Measurements from ENCODE around the gene DOK7.

The DOK7 gene

DNA sequence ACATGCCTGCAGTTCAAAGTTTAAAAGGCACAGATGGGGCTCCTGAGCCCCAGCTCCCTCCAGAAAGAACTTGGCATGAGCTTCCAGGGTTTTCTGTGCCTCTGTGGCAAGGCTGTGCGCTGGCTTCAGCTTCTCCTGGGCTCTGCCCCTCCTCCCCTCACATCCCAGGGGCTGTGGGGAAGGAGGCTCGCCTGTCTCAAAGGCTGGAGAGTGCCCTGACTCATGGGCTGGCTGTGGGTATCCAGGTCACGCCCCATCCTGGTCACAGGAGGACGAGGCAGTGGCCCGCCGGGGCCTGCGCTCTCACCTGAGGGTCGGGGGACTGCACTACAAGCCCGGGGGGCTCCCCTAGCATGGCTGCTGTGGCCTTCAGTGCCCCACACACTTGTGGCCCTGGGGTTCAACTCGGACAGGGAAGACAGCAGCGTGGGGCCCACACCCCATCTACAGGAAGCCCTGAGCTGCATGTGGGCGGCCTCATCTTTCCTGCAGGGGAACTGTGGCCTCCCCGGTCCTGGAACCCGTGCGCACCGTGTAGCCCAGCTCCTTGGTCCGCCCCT lies 51.2 kb downstream of the DOK7 start:
- TF ChIP-seq, protein P1, sequence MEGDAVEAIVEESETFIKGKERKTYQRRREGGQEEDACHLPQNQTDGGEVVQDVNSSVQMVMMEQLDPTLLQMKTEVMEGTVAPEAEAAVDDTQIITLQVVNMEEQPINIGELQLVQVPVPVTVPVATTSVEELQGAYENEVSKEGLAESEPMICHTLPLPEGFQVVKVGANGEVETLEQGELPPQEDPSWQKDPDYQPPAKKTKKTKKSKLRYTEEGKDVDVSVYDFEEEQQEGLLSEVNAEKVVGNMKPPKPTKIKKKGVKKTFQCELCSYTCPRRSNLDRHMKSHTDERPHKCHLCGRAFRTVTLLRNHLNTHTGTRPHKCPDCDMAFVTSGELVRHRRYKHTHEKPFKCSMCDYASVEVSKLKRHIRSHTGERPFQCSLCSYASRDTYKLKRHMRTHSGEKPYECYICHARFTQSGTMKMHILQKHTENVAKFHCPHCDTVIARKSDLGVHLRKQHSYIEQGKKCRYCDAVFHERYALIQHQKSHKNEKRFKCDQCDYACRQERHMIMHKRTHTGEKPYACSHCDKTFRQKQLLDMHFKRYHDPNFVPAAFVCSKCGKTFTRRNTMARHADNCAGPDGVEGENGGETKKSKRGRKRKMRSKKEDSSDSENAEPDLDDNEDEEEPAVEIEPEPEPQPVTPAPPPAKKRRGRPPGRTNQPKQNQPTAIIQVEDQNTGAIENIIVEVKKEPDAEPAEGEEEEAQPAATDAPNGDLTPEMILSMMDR (IDR thresholded peaks at IDR 0.05; ENCODE audit: borderline replicate concordance, insufficient read depth, low read depth, low read length), result no peak
- H3K4me3 ChIP-seq (ENCODE audit: low read depth, low read length), result no peak overlapping the region

DNA sequence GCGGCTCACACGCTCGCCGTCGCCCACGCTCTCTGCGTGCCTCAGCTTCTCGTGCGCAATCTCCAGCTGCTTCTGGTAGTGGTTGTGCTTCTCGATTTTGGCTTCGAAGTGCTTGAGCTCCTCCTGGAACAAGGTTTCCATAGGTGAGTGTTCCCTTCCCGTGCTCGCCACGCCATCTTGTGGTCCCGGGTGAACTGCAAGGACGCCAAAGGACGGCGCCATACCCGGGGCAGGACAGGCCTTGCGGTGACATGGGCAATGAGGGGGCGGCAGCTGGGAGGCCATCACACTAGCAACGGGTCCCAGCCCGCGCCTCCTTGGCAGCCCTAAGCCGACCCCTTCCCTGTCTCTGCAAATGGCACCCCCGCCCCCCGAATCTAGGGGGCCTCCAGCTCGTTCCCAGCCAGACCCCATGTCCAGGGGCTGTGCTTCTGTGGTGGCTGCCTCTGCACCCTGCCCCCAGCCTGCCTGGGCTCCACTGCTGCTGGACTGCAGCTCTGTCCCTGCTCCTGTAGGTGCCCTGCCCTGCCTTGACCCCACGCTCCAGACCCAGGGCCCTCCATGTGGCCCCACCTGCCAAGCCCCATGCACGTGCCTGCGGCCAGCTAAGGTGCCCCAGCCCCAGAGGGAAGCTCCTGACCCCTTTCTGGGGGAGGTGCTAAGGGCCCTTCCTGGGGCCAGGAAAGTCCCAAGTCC lies 51.8 kb downstream of the DOK7 start:
- TF ChIP-seq, protein P1 (IDR thresholded peaks at IDR 0.05; ENCODE audit: borderline replicate concordance, insufficient read depth, low read depth, low read length), result no peak

DNA sequence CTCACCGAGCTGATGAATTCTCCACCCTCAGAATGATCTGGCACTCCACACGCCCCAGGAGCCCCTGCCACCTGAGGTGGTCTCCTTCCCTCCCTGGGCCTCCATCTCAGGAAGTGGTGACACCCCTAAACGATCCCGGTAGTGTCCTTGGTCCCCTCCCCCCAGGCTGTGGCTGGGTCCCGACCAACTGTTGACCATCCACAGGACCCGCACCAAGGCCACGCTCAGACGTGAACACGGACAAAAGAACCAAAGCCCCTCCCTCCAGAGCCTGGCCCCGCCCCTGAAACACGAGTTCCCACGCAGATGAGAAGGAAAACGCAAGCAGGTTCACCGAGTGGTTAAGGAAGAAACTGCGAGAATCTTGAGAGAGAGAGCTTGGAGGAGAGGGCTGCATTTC lies 52.5 kb downstream of the DOK7 start:
- TF ChIP-seq, protein P1 (IDR thresholded peaks at IDR 0.05; ENCODE audit: borderline replicate concordance, insufficient read depth, low read depth, low read length), result no peak

More for the DNA sequence above, 51.8 kb downstream of the DOK7 start:
- no peak overlapping the region for H3K4me3 ChIP-seq (ENCODE audit: low read depth, low read length)

DNA sequence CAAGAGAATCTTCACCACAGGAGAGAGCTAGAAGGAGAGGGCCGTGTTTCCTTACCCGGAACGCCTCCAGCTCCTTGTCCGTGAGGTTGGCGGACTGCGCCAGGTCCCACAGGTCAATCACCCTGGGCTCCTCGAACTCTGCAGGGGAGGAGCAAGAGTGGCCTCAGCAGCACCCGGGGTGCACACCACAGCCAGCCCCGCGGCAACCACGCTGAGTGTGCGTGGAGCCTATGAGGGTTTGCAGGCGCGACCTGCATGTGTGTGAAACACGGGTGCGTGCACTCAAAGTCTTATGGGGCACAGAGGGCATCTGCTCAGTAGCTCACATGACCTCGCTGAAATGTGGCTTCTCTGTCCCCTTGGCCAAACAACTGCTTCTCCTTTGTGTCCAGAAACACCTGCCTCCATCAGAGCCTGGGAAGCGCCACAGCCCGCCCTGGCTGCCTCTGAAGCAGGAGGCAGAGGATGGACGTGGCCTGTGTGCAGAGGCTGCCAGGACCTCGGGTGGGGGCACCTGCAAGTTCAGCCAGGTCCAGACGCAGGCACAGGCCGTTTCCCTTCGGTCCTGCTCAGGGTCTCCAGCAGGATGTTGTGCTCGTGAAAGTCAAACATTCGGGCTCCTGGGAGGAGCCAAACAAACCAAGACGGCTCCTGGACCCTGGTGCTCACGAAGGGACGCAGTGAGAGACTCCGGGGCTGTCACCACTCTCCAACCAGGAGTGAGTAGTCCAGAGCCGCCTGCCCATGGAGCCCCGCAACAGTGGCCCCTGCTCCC lies 53.1 kb downstream of the DOK7 start:
- H3K4me3 ChIP-seq (ENCODE audit: low read depth, low read length), result no peak overlapping the region
- TF ChIP-seq, protein P1 (IDR thresholded peaks at IDR 0.05; ENCODE audit: borderline replicate concordance, insufficient read depth, low read depth, low read length), result no peak

More for the DNA sequence above, 52.5 kb downstream of the DOK7 start:
- H3K4me3 ChIP-seq (ENCODE audit: low read depth, low read length), result no peak overlapping the region

DNA sequence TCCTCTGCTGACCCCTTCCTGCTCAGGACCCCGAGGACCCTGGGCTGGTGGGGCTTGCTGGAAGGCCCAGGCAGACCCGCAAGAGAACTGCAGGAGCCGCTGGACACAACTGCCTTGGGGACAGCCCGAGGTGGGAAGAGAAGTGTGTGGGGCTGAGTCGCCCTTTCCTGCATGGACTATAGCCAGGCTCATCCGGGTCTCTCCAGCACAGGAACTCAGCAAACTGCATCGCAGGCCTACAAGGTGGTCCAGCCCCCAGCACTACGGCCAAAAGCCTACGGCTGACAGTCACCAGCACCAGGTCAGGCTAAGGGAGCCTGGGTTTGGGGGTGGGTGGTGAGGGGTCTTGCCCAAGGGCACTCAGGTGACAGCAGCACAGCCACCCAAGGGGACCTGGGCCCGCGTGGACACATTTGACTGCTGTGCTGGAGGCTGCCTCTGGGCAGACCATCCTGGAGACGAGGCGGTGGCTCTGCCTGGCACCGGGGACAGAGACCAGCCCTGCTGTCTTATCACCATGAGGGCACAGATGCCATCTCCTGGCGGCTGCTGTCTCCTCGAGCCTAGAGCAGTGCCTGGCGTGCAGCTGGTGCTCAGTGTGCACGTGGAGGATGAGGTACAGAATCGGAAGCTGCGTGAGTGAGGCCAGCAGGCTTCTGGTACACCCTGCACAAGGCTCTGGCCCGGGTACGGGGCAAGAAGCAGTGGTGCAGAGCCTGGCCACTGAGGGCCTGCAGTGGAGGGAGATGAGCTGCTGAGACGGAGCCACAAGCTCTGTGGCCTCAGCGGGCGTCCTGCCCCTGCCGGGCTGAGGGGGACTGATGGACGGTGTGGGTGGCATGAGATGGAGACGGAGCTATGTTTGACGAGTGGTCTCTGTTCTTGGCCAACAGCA lies 54.0 kb downstream of the DOK7 start:
- H3K4me3 ChIP-seq (ENCODE audit: low read depth, low read length), result no peak overlapping the region
- TF ChIP-seq, protein P1 (IDR thresholded peaks at IDR 0.05; ENCODE audit: borderline replicate concordance, insufficient read depth, low read depth, low read length), result no peak

DNA sequence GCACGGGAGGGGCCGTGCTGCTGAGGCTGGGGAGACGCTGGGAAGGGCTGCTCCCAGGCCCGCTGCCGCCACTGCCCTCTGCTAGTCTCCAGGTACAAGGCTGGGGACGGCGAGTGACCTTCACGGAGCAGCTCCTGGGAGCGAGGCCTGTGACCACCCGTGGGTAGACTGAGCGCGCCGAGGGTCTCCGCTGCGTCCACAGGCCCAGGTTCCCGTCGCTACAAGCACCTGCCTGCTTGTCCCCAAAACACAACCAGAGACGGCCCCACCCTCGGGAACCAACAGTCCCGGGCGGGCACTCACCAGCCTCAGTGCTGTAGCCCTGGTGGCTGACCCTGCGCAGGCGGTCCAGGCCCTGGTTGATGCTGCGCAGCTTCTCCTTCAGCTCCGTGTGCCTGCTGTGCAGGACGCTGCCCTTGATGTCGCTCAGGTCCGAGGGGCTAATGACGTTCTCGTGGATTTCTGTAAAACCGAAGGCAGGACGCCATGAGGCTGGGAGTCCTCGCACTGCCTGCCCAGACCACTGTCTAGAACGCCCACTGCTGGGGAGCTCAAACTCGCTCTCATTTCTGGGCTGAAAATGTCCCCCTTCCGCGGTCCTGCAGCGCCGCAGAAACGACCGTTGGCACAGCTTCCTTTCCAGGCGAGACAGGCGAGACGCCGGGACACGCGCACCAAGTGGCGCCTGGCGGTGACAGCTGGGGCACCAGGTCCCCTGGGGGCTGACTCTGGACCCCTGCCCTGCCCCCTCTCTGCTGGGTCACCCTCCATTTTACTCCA lies 54.8 kb downstream of the DOK7 start:
- TF ChIP-seq, protein P1 (IDR thresholded peaks at IDR 0.05; ENCODE audit: borderline replicate concordance, insufficient read depth, low read depth, low read length), result no peak
- no peak overlapping the region for H3K4me3 ChIP-seq (ENCODE audit: low read depth, low read length)

All from GM12875 (cell line).